Lower leg skin (tissue), 3 donors: ENCODE results near the gene TXNRD2.

Experiments used
- POLR2A ChIP-seq, 2 donors: fragments of 450-650 bp; IDR thresholded peaks; one replicate each; pipeline ENCODE4 v1.6.1; 2016 to 2017; ENCODE audit warnings: antibody characterized with exemption in 2 of 2, mild to moderate bottlenecking in 1 of 2, moderate library complexity in 1 of 2
- TF ChIP-seq, protein P1 (sequence below), 3 donors: fragments of 450-650 bp; IDR thresholded peaks; one replicate each; pipeline ENCODE4 v1.5.1; 2016; ENCODE audit warnings: antibody characterized with exemption in 3 of 3, mild to moderate bottlenecking in 3 of 3, moderate library complexity in 2 of 3

DNA sequence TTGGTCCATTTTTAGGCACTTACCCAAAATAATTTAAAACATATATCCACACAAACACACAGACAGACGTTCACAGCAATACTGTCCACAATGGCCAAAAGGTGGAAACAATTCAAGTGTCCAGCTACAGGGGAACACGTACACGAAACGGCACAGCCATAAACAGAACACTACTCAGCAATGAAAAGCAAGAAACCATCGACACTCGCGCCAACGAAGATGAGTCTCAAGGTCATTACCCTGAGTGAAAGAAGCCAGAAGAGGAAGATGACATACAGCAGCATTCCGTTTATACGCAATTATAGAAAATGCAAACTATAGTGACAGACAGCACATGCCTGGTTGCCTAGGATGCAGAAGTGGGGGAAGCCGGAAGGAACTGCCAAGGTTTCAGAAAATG, 13.4 kb downstream of the TXNRD2 start:
- TF ChIP-seq, protein P1, sequence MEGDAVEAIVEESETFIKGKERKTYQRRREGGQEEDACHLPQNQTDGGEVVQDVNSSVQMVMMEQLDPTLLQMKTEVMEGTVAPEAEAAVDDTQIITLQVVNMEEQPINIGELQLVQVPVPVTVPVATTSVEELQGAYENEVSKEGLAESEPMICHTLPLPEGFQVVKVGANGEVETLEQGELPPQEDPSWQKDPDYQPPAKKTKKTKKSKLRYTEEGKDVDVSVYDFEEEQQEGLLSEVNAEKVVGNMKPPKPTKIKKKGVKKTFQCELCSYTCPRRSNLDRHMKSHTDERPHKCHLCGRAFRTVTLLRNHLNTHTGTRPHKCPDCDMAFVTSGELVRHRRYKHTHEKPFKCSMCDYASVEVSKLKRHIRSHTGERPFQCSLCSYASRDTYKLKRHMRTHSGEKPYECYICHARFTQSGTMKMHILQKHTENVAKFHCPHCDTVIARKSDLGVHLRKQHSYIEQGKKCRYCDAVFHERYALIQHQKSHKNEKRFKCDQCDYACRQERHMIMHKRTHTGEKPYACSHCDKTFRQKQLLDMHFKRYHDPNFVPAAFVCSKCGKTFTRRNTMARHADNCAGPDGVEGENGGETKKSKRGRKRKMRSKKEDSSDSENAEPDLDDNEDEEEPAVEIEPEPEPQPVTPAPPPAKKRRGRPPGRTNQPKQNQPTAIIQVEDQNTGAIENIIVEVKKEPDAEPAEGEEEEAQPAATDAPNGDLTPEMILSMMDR (IDR thresholded peaks at IDR 0.05) = no peak
- TF ChIP-seq POLR2A (IDR thresholded peaks at IDR 0.05) = no peak
